CD14-positive monocyte (primary cell): ENCODE data around the gene MARCHF5. TPM values are rescaled to one million over a fixed set of nuclear protein-coding genes. Genes with fewer than 3 reads are reported as not detected.
"Not testable (repeated sequence)": the region's sequence is repeated elsewhere in the genome, so short reads cannot be mapped to it uniquely, and the experiment has no call there.

ENCODE experiments used
- DNase-seq, 3 donors: peaks; one replicate each; pipeline ENCODE4 v3.0.0-alpha.2; 2011 to 2022
- H2AFZ ChIP-seq: 2 replicates; pipeline ENCODE4 v1.6.0; 2012; ENCODE audit warnings: mild to moderate bottlenecking, low read depth, low read length, inconsistent platforms; ENCODE audit not compliant: insufficient read depth, poor library complexity, severe bottlenecking
- H3K27ac ChIP-seq, 2 donors: 1 replicate in 1 of 2; 2 replicates in 1 of 2; pipeline ENCODE4 v1.5.1; 2012 to 2013; ENCODE audit warnings: low read length in 2 of 2, control low read depth in 1 of 2, inconsistent platforms in 1 of 2, low read depth in 1 of 2, mild to moderate bottlenecking in 1 of 2
- H3K27me3 ChIP-seq, 2 donors: one replicate each; pipeline versions ENCODE4 v1.6.0 to v1.6.1; 2011 to 2013; ENCODE audit warnings: low read length in 2 of 2; ENCODE audit not compliant: control insufficient read depth in 2 of 2, insufficient read depth in 2 of 2
- H3K36me3 ChIP-seq, 2 donors: replicated peaks in 1 of 2; 1 replicate in 1 of 2; 2 replicates in 1 of 2; pipeline versions ENCODE4 v1.5.1 to v1.6.1; 2012 to 2013; ENCODE audit warnings: low read length in 2 of 2, control low read depth in 1 of 2, inconsistent platforms in 1 of 2, mild to moderate bottlenecking in 1 of 2; ENCODE audit not compliant: insufficient read depth in 2 of 2, control insufficient read depth in 1 of 2
- H3K4me1 ChIP-seq, 2 donors: 1 replicate in 1 of 2; 2 replicates in 1 of 2; pipeline versions ENCODE4 v1.5.1 to v1.6.1; 2012 to 2013; ENCODE audit warnings: low read length in 2 of 2, control low read depth in 1 of 2, inconsistent platforms in 1 of 2, mild to moderate bottlenecking in 1 of 2, moderate library complexity in 1 of 2; ENCODE audit not compliant: insufficient read depth in 2 of 2, control insufficient read depth in 1 of 2
- H3K4me2 ChIP-seq: replicated peaks from 2 replicates; pipeline ENCODE3; 2012; ENCODE audit warnings: low read length, moderate library complexity, mild to moderate bottlenecking; ENCODE audit not compliant: poor library complexity, severe bottlenecking; ENCODE audit errors: extremely low read depth
- H3K4me3 ChIP-seq, 3 experiments: fragments of 200-600 bp in 1 of 3; sonication (generic) in 1 of 3; replicated peaks in 1 of 3; 1 replicate in 2 of 3; 2 replicates in 1 of 3; pipeline ENCODE4 v1.5.1; 2011 to 2013; ENCODE audit warnings: low read length in 3 of 3, mild to moderate bottlenecking in 3 of 3, control low read depth in 2 of 3, low read depth in 2 of 3, inconsistent platforms in 1 of 3, moderate library complexity in 1 of 3
- H3K79me2 ChIP-seq: 2 replicates; pipeline ENCODE4 v1.6.0; 2012; ENCODE audit warnings: mild to moderate bottlenecking, control low read depth, inconsistent platforms, low read length, moderate library complexity; ENCODE audit not compliant: insufficient read depth
- H3K9ac ChIP-seq: 2 replicates; pipeline ENCODE4 v1.6.0; 2017; ENCODE audit warnings: low read length, mild to moderate bottlenecking; ENCODE audit not compliant: insufficient read depth, poor library complexity, severe bottlenecking
- H3K9me3 ChIP-seq, 2 donors: replicated peaks in 1 of 2; 1 replicate in 1 of 2; 2 replicates in 1 of 2; pipeline versions ENCODE4 v1.5.1 to v1.6.1; 2012 to 2013; ENCODE audit warnings: low read length in 2 of 2, control low read depth in 1 of 2; ENCODE audit not compliant: control insufficient read depth in 1 of 2, insufficient read depth in 1 of 2
- H4K20me1 ChIP-seq: 2 replicates; pipeline ENCODE4 v1.6.0; 2012; ENCODE audit warnings: mild to moderate bottlenecking, low read length, control low read depth, moderate library complexity; ENCODE audit not compliant: insufficient read depth
- H3K27ac Mint-ChIP-seq, 7 donors: one replicate each; pipeline ENCODE4 v1.8.0; 2020; ENCODE audit warnings: mild to moderate bottlenecking in 7 of 7, mixed read lengths in 7 of 7, moderate library complexity in 6 of 7, inconsistent platforms in 2 of 7
- H3K27me3 Mint-ChIP-seq, 3 donors: one replicate each; pipeline ENCODE4 v1.8.0; 2021 to 2022; ENCODE audit warnings: low read depth in 3 of 3, mild to moderate bottlenecking in 3 of 3, mixed read lengths in 3 of 3, moderate library complexity in 3 of 3, inconsistent platforms in 1 of 3
- H3K36me3 Mint-ChIP-seq, 2 donors: one replicate each; pipeline ENCODE4 v1.8.0; 2020; ENCODE audit warnings: mixed read lengths in 2 of 2, inconsistent platforms in 1 of 2, mild to moderate bottlenecking in 1 of 2
- H3K4me1 Mint-ChIP-seq: one replicate; pipeline ENCODE4 v1.8.0; 2020; ENCODE audit warnings: mild to moderate bottlenecking, mixed read lengths
- H3K4me3 Mint-ChIP-seq, 2 donors: one replicate each; pipeline ENCODE4 v1.8.0; 2020; ENCODE audit warnings: mild to moderate bottlenecking in 2 of 2, mixed read lengths in 2 of 2, moderate library complexity in 1 of 2
- H3K9me3 Mint-ChIP-seq, 7 donors: one replicate each; pipeline ENCODE4 v1.8.0; 2020 to 2022; ENCODE audit warnings: mixed read lengths in 7 of 7, mild to moderate bottlenecking in 6 of 7, moderate library complexity in 6 of 7, inconsistent platforms in 2 of 7
- CTCF ChIP-seq: fragments of 200-600 bp; IDR thresholded peaks from one replicate; pipeline ENCODE4 v1.8.0; 2022; ENCODE audit warnings: antibody characterized with exemption, mild to moderate bottlenecking
- WGBS: methylation state at CpG from one replicate; pipeline ENCODE4 v1.1.5; 2013; ENCODE audit warnings: missing lambda C conversion rate; ENCODE audit not compliant: insufficient coverage; 5-methylcytosine and 5-hydroxymethylcytosine counted together
- intact Hi-C, 2 donors: fragments of 100-400 bp; cut with micrococcal nuclease; formaldehyde crosslinking; loops; one replicate each; pipeline versions ENCODE4 v1.15.0 to v1.15.1; 2023
- polyA plus RNA-seq, 3 donors: library from polyadenylated mRNA; depleted of rRNA in 1 of 3; unstranded in 2 of 3; stranded (reverse) in 1 of 3; fragments of 300-500 nt in 2 of 3; fragments of >200 nt in 1 of 3; fragmentation: Illumina TruSeq in 2 of 3; gene quantifications; 1 replicate in 2 of 3; 2 replicates in 1 of 3; pipeline ENCODE4 v1.2.3, GENCODE V29; 2012 to 2021
- small RNA-seq: library from RNA; depleted of rRNA; stranded (forward); fragments of <200 nt; gene quantifications from one replicate; pipeline ENCODE3, GENCODE V24; 2012; ENCODE audit warnings: low read depth; ENCODE audit not compliant: insufficient read length

MARCHF5 gene
- polyA plus RNA-seq, 3 donors = 15.8 to 30.6 (median 29.6) TPM

DNA sequence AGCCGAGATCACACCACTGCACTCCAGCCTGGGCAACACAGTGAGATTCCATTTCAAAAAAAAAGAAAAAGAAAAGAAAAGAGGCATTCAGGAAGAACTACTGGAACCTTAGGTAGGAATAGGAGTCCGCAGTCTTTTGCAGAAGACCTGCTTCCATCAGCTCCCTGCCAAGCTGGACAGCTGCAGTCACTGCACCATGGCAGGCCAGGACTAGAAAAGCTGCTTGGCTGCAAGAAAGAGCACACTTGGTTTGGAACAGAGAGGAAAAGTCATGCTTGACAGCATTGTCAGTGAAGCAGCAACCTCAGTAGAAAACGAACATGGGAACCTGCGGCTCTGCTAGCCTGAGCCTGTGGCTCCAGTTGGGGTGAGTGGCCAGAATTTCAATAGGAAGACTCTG lies 104.3 kb downstream of the MARCHF5 start:
- no peaks in the 10 kb centered on the region for H3K9me3 ChIP-seq
- no peaks in the 10 kb centered on the region for H3K36me3 ChIP-seq
- no peak overlapping the region for H3K9ac ChIP-seq
- WGBS = 96% methylated on average over 4 of the region's 4 CpGs
- H3K79me2 ChIP-seq = no peaks in the 10 kb centered on the region
- intact Hi-C loops = no loop called here
- H2AFZ ChIP-seq = no peak overlapping the region
- H3K4me1 Mint-ChIP-seq = no peaks in the 10 kb centered on the region
- H3K27ac Mint-ChIP-seq = no peak overlapping the region
- no peaks in the 10 kb centered on the region for H3K36me3 Mint-ChIP-seq
- peaks cover 0 to 9% (median 3%) of the 10 kb centered on the region in 7 donors for H3K9me3 Mint-ChIP-seq
- no peak overlapping the region for H3K4me3 ChIP-seq
- H3K27ac ChIP-seq = no peak overlapping the region
- no peak for TF ChIP-seq CTCF
- H3K4me3 Mint-ChIP-seq = no peak overlapping the region
- H3K4me1 ChIP-seq = no peaks in the 10 kb centered on the region
- H3K27me3 ChIP-seq = no peaks in the 10 kb centered on the region
- no peak for DNase-seq
- no peak overlapping the region for H3K4me2 ChIP-seq
- peaks cover 3% of the 10 kb centered on the region in 3 donors for H3K27me3 Mint-ChIP-seq
- H4K20me1 ChIP-seq = no peaks in the 10 kb centered on the region

GRCh38 chr10:92402234-92402633 lies 111.3 kb downstream of the MARCHF5 start:
- H3K4me3 Mint-ChIP-seq, H3K36me3 Mint-ChIP-seq, H3K27me3 Mint-ChIP-seq, H3K4me2 ChIP-seq, H2AFZ ChIP-seq, H4K20me1 ChIP-seq, DNase-seq, intact Hi-C loops, H3K27ac ChIP-seq, H3K4me1 Mint-ChIP-seq, H3K9ac ChIP-seq, H3K4me1 ChIP-seq, H3K27me3 ChIP-seq, H3K4me3 ChIP-seq, H3K27ac Mint-ChIP-seq, H3K9me3 ChIP-seq, H3K79me2 ChIP-seq, H3K36me3 ChIP-seq: not testable (repeated sequence)
- peaks cover 0 to 11% (median 2%) of the 10 kb centered on the region in 7 donors for H3K9me3 Mint-ChIP-seq
- 100% methylated on average over 1 of the region's 5 CpGs for WGBS

Small RNAs within 50 kb of the gene (small RNA-seq; reads per million reads assigned to genes)
- gene RF00019 (not detected), gene RNY3P12 (0.71 reads per million)

Other genes starting within 250 kb of the MARCHF5 start
- 1 to 10 TPM; 1.8 to 2.9 (median 2.1) TPM for gene CPEB3, start 89 bp upstream of the MARCHF5 start, polyA plus RNA-seq